Dendritic cell treated with granulocyte-macrophage colony-stimulating factor and Interleukin-4, amounts not matched to agents 40 ng/mL and 50 ng/mL, for 4 days (primary cell): ENCODE measurements around the gene OPTC.

ENCODE experiments used
- H3K27ac Mint-ChIP-seq: one replicate; pipeline ENCODE4 v1.8.0; 2022; ENCODE audit warnings: mild to moderate bottlenecking, mixed read lengths
- H3K27me3 Mint-ChIP-seq: one replicate; pipeline ENCODE4 v1.8.0; 2022; ENCODE audit warnings: mild to moderate bottlenecking, mixed read lengths
- H3K36me3 Mint-ChIP-seq: one replicate; pipeline ENCODE4 v1.8.0; 2022; ENCODE audit warnings: low read depth, mixed read lengths
- H3K4me1 Mint-ChIP-seq: one replicate; pipeline ENCODE4 v1.8.0; 2022; ENCODE audit warnings: low read depth, mixed read lengths
- H3K4me3 Mint-ChIP-seq: one replicate; pipeline ENCODE4 v1.8.0; 2022; ENCODE audit warnings: mild to moderate bottlenecking, moderate library complexity, mixed read lengths
- H3K9me3 Mint-ChIP-seq: one replicate; pipeline ENCODE4 v1.8.0; 2022; ENCODE audit warnings: mixed read lengths
- intact Hi-C: fragments of 100-400 bp; cut with micrococcal nuclease; formaldehyde crosslinking; loops from one replicate; pipeline ENCODE4 v1.15.0; 2022

OPTC gene

GRCh38 chr1:203488539-203488938, 5.4 kb upstream of the OPTC start:
- Mint-ChIP-seq H3K4me1 (peaks cover 18% of the 10 kb centered on the region), H3K9me3 (no peaks in the 10 kb centered on the region), H3K27me3 (peaks cover 9% of the 10 kb centered on the region), H3K4me3 (no peak overlapping the region), H3K36me3 (no peaks in the 10 kb centered on the region), H3K27ac (no peak overlapping the region)
- intact Hi-C loops: no loop called here

- intact Hi-C loops: no loop called here
- Mint-ChIP-seq H3K27ac (no peak overlapping the region), H3K9me3 (no peaks in the 10 kb centered on the region), H3K4me3 (no peak overlapping the region), H3K36me3 (no peaks in the 10 kb centered on the region), H3K27me3 (peaks cover 11% of the 10 kb centered on the region), H3K4me1 (peaks cover 18% of the 10 kb centered on the region)
Measured at GRCh38 chr1:203490607-203491006, 3.3 kb upstream of the OPTC start.

GRCh38 chr1:203491664-203492063, 2.3 kb upstream of the OPTC start:
- intact Hi-C loops: no loop called here
- H3K27ac Mint-ChIP-seq: no peak overlapping the region

GRCh38 chr1:203492082-203492747, 1.7 kb upstream of the OPTC start:
- intact Hi-C loops: no loop called here
- Mint-ChIP-seq H3K27ac (no peak overlapping the region), H3K4me3 (no peak overlapping the region), H3K27me3 (peaks cover 13% of the 10 kb centered on the region), H3K9me3 (no peaks in the 10 kb centered on the region), H3K36me3 (no peaks in the 10 kb centered on the region), H3K4me1 (peaks cover 8% of the 10 kb centered on the region)

More at GRCh38 chr1:203491664-203492063, 2.3 kb upstream of the OPTC start:
- H3K36me3 Mint-ChIP-seq: no peaks in the 10 kb centered on the region
- H3K4me3 Mint-ChIP-seq: no peak overlapping the region
- peaks cover 14% of the 10 kb centered on the region for H3K4me1 Mint-ChIP-seq
- H3K27me3 Mint-ChIP-seq: peaks cover 13% of the 10 kb centered on the region
- no peaks in the 10 kb centered on the region for H3K9me3 Mint-ChIP-seq

- no peaks in the 10 kb centered on the region for H3K9me3 Mint-ChIP-seq
- intact Hi-C loops: no loop called here
Measured at GRCh38 chr1:203492748-203493130, 1.2 kb upstream of the OPTC start.

GRCh38 chr1:203495845-203496244, 1.9 kb downstream of the OPTC start:
- no peak overlapping the region for H3K4me3 Mint-ChIP-seq
- H3K36me3 Mint-ChIP-seq: no peaks in the 10 kb centered on the region
- intact Hi-C loops: no loop called here
- no peaks in the 10 kb centered on the region for H3K9me3 Mint-ChIP-seq
- no peaks in the 10 kb centered on the region for H3K4me1 Mint-ChIP-seq
- no peak overlapping the region for H3K27ac Mint-ChIP-seq
- H3K27me3 Mint-ChIP-seq: peaks cover 12% of the 10 kb centered on the region

More at GRCh38 chr1:203492748-203493130, 1.2 kb upstream of the OPTC start:
- Mint-ChIP-seq H3K4me3 (no peak overlapping the region), H3K27me3 (peaks cover 13% of the 10 kb centered on the region), H3K4me1 (peaks cover 3% of the 10 kb centered on the region), H3K36me3 (no peaks in the 10 kb centered on the region), H3K27ac (no peak overlapping the region)

GRCh38 chr1:203497269-203497777, 3.4 kb downstream of the OPTC start:
- Mint-ChIP-seq H3K36me3 (no peaks in the 10 kb centered on the region), H3K27me3 (peaks cover 7% of the 10 kb centered on the region), H3K27ac (no peak overlapping the region), H3K9me3 (no peaks in the 10 kb centered on the region), H3K4me1 (no peaks in the 10 kb centered on the region), H3K4me3 (no peak overlapping the region)
- intact Hi-C loops: no loop called here

- no peaks in the 10 kb centered on the region for H3K36me3 Mint-ChIP-seq
- no peaks in the 10 kb centered on the region for H3K9me3 Mint-ChIP-seq
- no peak overlapping the region for H3K4me3 Mint-ChIP-seq
- peaks cover 18% of the 10 kb centered on the region for H3K27me3 Mint-ChIP-seq
- intact Hi-C loops: no loop called here
- no peaks in the 10 kb centered on the region for H3K4me1 Mint-ChIP-seq
- H3K27ac Mint-ChIP-seq: no peak overlapping the region
Measured at GRCh38 chr1:203499643-203500278, 5.8 kb downstream of the OPTC start.

GRCh38 chr1:203500279-203500678, 6.3 kb downstream of the OPTC start:
- Mint-ChIP-seq H3K27me3 (peaks cover 18% of the 10 kb centered on the region), H3K36me3 (no peaks in the 10 kb centered on the region), H3K4me1 (no peaks in the 10 kb centered on the region), H3K9me3 (no peaks in the 10 kb centered on the region), H3K4me3 (no peak overlapping the region), H3K27ac (no peak overlapping the region)
- intact Hi-C loops: no loop called here

- H3K9me3 Mint-ChIP-seq: no peaks in the 10 kb centered on the region
- intact Hi-C loops: loop anchor here (1.0 to 2.0 kb wide), 3 partner anchors 135 to 273 kb away; no protein-coding TSS in a partner anchor
- H3K4me1 Mint-ChIP-seq: peaks cover 5% of the 10 kb centered on the region
- peaks cover 16% of the 10 kb centered on the region for H3K27me3 Mint-ChIP-seq
- no peak overlapping the region for H3K4me3 Mint-ChIP-seq
- no peaks in the 10 kb centered on the region for H3K36me3 Mint-ChIP-seq
- no peak overlapping the region for H3K27ac Mint-ChIP-seq
Measured at GRCh38 chr1:203503836-203504235, 9.9 kb downstream of the OPTC start.

GRCh38 chr1:203504400-203505250, 10.7 kb downstream of the OPTC start:
- H3K27me3 Mint-ChIP-seq: peaks cover 16% of the 10 kb centered on the region
- H3K9me3 Mint-ChIP-seq: no peaks in the 10 kb centered on the region
- peaks cover 8% of the 10 kb centered on the region for H3K4me1 Mint-ChIP-seq
- H3K4me3 Mint-ChIP-seq: no peak overlapping the region
- intact Hi-C loops: loop anchor here (1.0 to 2.0 kb wide), 3 partner anchors 134 to 272 kb away; no protein-coding TSS in a partner anchor
- no peaks in the 10 kb centered on the region for H3K36me3 Mint-ChIP-seq
- no peak overlapping the region for H3K27ac Mint-ChIP-seq

GRCh38 chr1:203505526-203506204, 11.7 kb downstream of the OPTC start:
- H3K4me1 Mint-ChIP-seq: peaks cover 8% of the 10 kb centered on the region
- peaks cover 16% of the 10 kb centered on the region for H3K27me3 Mint-ChIP-seq
- no peaks in the 10 kb centered on the region for H3K9me3 Mint-ChIP-seq
- H3K27ac Mint-ChIP-seq: no peak overlapping the region
- H3K36me3 Mint-ChIP-seq: no peaks in the 10 kb centered on the region
- no peak overlapping the region for H3K4me3 Mint-ChIP-seq
- intact Hi-C loops: loop anchor here (2.0 kb wide), 2 partner anchors 133 to 271 kb away; no protein-coding TSS in a partner anchor

GRCh38 chr1:203506858-203507626, 13.1 kb downstream of the OPTC start:
- H3K4me3 Mint-ChIP-seq: no peak overlapping the region
- no peak overlapping the region for H3K27ac Mint-ChIP-seq
- peaks cover 15% of the 10 kb centered on the region for H3K4me1 Mint-ChIP-seq
- peaks cover 16% of the 10 kb centered on the region for H3K27me3 Mint-ChIP-seq
- no peaks in the 10 kb centered on the region for H3K36me3 Mint-ChIP-seq
- intact Hi-C loops: no loop called here
- no peaks in the 10 kb centered on the region for H3K9me3 Mint-ChIP-seq
